ELR (cell line): ENCODE measurements around the gene CSF2RB.

Experiments used
- DNase-seq: peaks from one replicate; pipeline ENCODE4 v3.0.0-alpha.2; 2015; ENCODE audit warnings: low read depth

Gene CSF2RB

GRCh38 chr22:36891646-36892045 is 21.8 kb upstream of the CSF2RB start:
- DNase-seq = no peak

GRCh38 chr22:36892292-36892691 is 21.1 kb upstream of the CSF2RB start:
- DNase-seq = no peak

- DNase-seq = no peak
These were observed 20.2 kb upstream of the CSF2RB start for GRCh38 chr22:36893262-36893661.

- no peak for DNase-seq
These were observed 19.2 kb upstream of the CSF2RB start for GRCh38 chr22:36894266-36894665.

GRCh38 chr22:36897611-36898010 is 15.8 kb upstream of the CSF2RB start:
- no peak for DNase-seq

- DNase-seq = no peak
These were observed 14.7 kb upstream of the CSF2RB start for GRCh38 chr22:36898690-36899089.

GRCh38 chr22:36899498-36899897 is 13.9 kb upstream of the CSF2RB start:
- no peak for DNase-seq

- no peak for DNase-seq
These were observed 13.2 kb upstream of the CSF2RB start for GRCh38 chr22:36900225-36900624.

GRCh38 chr22:36900880-36901279 is 12.5 kb upstream of the CSF2RB start:
- no peak for DNase-seq

- DNase-seq = no peak
These were observed 11.9 kb upstream of the CSF2RB start for GRCh38 chr22:36901411-36902142.

GRCh38 chr22:36902143-36902926 is 11.1 kb upstream of the CSF2RB start:
- no peak for DNase-seq

- DNase-seq = no peak
These were observed 9.1 kb upstream of the CSF2RB start for GRCh38 chr22:36904260-36904880.

- no peak for DNase-seq
These were observed 5.9 kb upstream of the CSF2RB start for GRCh38 chr22:36907253-36908195.

GRCh38 chr22:36910461-36910860 is 3.0 kb upstream of the CSF2RB start:
- no peak for DNase-seq

- DNase-seq = no peak
These were observed 1.4 kb upstream of the CSF2RB start for GRCh38 chr22:36911887-36912661.

GRCh38 chr22:36912694-36913426 is 568 bp upstream of the CSF2RB start:
- DNase-seq = no peak

- no peak for DNase-seq
These were observed 943 bp downstream of the CSF2RB start for GRCh38 chr22:36914390-36914752.

- DNase-seq = no peak
These were observed 2.6 kb downstream of the CSF2RB start for GRCh38 chr22:36916034-36916433.

- peak; percentile 6 for DNase-seq
These were observed 5.3 kb downstream of the CSF2RB start for GRCh38 chr22:36918586-36919284.
